A172 (cell line): ENCODE data around the gene SPATA31A1. TPM values are rescaled to one million over a fixed set of nuclear protein-coding genes. Genes with fewer than 3 reads are reported as not detected.
"Not testable (repeated sequence)": the region's sequence is repeated elsewhere in the genome, so short reads cannot be mapped to it uniquely, and the experiment has no call there.

Source experiments
- DNase-seq: peaks from one replicate; pipeline ENCODE4 v3.0.0-alpha.2; 2015; ENCODE audit warnings: low spot score
- total RNA-seq: library from RNA; depleted of rRNA; stranded (reverse); fragments of >200 nt; shearing (Covaris generic); gene quantifications from 2 replicates; pipeline ENCODE4 v1.2.3, GENCODE V29; 2014; rRNA removed

SPATA31A1 gene
- not detected in 2 replicates for total RNA-seq

GRCh38 chr9:39355369-39355768 lies at the start of gene SPATA31A1:
SPATA31A1 (plus strand) TSS chr9:39355669; CDS start chr9:39355731, 62 bp downstream.
- DNase-seq = not testable (repeated sequence)

GRCh38 chr9:39407261-39408204 lies 52.1 kb downstream of the SPATA31A1 start:
- not testable (repeated sequence) for DNase-seq

- DNase-seq = not testable (repeated sequence)
Observed at GRCh38 chr9:39411254-39411940, 55.9 kb downstream of the SPATA31A1 start.

Other genes with a start within 250 kb of the SPATA31A1 start
- 1.8 and 3.8 TPM in 2 replicates for gene CNTNAP3, start 67.5 kb upstream of the SPATA31A1 start, total RNA-seq